HepG2 (cell line): ENCODE measurements around the gene ANKLE1.

Experiments
- NFE2L1 ChIP-seq: sonication (generic); formaldehyde crosslinking; IDR thresholded peaks from 2 replicates; pipeline ENCODE4 v1.4.0; 2020; ENCODE audit warnings: missing genetic modification reagents, mild to moderate bottlenecking, borderline replicate concordance
- TSC22D2 ChIP-seq: sonication (generic); formaldehyde crosslinking; IDR thresholded peaks from 2 replicates; pipeline ENCODE4 v1.5.1; 2020; ENCODE audit warnings: missing genetic modification reagents, mild to moderate bottlenecking, borderline replicate concordance
- ZNF766 ChIP-seq: sonication (generic); formaldehyde crosslinking; IDR thresholded peaks from 2 replicates; pipeline ENCODE4 v1.5.0; 2020; ENCODE audit warnings: missing genetic modification reagents, borderline replicate concordance
- TF ChIP-seq, protein P1 (sequence below): sonication (generic); formaldehyde crosslinking; IDR thresholded peaks from 2 replicates; pipeline ENCODE4 v1.5.0; 2020; ENCODE audit warnings: mild to moderate bottlenecking, missing genetic modification reagents, moderate library complexity

DNA sequence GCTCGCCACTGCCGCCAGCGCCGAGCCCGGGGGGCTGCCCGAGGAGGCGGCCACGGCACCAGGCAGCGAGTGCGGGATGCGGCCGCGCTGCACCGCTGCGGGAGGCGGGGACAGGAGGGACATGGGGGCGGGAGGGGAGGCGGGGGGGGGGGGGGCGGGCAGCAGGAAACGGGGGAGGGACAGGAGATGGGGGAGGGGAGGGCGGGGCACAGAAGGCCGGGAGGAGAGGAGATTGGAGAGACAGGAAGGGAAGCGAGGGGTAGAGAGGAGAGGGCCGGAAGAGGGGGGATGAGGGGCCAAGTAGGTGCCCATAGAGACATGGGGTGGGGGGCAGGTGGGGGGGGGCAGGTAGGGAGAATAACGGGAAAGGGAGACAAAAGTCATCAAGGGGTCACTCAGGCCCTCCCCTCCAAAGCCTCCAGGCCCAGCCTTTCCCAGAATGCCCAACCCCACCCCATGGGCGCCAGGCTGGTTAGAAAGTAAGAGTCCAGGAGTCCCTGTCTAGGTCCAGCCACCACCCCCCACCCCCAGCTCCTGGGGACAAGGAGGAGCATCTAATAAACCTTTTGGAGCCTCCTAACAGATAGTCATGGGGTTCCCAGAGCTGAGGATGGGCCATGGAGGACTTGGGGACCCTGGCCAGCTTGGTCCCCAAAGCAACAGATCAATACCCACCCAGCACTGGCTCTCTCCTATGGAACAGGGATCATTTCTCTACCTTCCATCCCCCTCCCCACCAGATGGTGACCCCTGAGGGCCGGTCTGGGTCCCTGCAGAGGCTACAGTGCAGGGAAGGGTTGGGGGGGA, 45.5 kb upstream of the ANKLE1 start:
- TF ChIP-seq TSC22D2 (CRISPR knock-in tag) (no peak), NFE2L1 (CRISPR knock-in tag) (no peak), ZNF766 (no peak)
- TF ChIP-seq, protein P1, sequence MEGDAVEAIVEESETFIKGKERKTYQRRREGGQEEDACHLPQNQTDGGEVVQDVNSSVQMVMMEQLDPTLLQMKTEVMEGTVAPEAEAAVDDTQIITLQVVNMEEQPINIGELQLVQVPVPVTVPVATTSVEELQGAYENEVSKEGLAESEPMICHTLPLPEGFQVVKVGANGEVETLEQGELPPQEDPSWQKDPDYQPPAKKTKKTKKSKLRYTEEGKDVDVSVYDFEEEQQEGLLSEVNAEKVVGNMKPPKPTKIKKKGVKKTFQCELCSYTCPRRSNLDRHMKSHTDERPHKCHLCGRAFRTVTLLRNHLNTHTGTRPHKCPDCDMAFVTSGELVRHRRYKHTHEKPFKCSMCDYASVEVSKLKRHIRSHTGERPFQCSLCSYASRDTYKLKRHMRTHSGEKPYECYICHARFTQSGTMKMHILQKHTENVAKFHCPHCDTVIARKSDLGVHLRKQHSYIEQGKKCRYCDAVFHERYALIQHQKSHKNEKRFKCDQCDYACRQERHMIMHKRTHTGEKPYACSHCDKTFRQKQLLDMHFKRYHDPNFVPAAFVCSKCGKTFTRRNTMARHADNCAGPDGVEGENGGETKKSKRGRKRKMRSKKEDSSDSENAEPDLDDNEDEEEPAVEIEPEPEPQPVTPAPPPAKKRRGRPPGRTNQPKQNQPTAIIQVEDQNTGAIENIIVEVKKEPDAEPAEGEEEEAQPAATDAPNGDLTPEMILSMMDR (CRISPR knock-in tag): no peak
